Measurements from ENCODE around the gene F2RL2. TPM values are rescaled to one million over a fixed set of nuclear protein-coding genes. Genes with fewer than 3 reads are reported as not detected.

The F2RL2 gene
- total RNA-seq, 1 donor from 2014 or later = not detected

GRCh38 chr5:76664079-76664478 lies 40.9 kb upstream of the F2RL2 start:
- no peaks in the 10 kb centered on the region for H3K9me3 Mint-ChIP-seq (ENCODE audit: low read depth)
- H3K36me3 Mint-ChIP-seq (ENCODE audit: insufficient read depth) = peaks cover 1% of the 10 kb centered on the region
- no peaks in the 10 kb centered on the region for H3K27me3 Mint-ChIP-seq
- H3K4me3 Mint-ChIP-seq (ENCODE audit: low read depth) = no peak overlapping the region
- no peak for DNase-seq (ENCODE audit: low spot score, unreplicated experiment)
- H3K4me1 Mint-ChIP-seq (ENCODE audit: low read depth) = peaks cover 20% of the 10 kb centered on the region
- H3K27ac Mint-ChIP-seq = no peak overlapping the region
- no peak for TF ChIP-seq CTCF (IDR thresholded peaks at IDR 0.05; ENCODE audit: unreplicated experiment)

GRCh38 chr5:76663573-76663972 lies 40.4 kb upstream of the F2RL2 start:
- Mint-ChIP-seq H3K36me3 (ENCODE audit: insufficient read depth) (peaks cover 1% of the 10 kb centered on the region), H3K9me3 (ENCODE audit: low read depth) (no peaks in the 10 kb centered on the region), H3K4me1 (ENCODE audit: low read depth) (peaks cover 20% of the 10 kb centered on the region), H3K27me3 (no peaks in the 10 kb centered on the region), H3K4me3 (ENCODE audit: low read depth) (no peak overlapping the region), H3K27ac (no peak overlapping the region)
- no peak for TF ChIP-seq CTCF (IDR thresholded peaks at IDR 0.05; ENCODE audit: unreplicated experiment)
- no peak for DNase-seq (ENCODE audit: low spot score, unreplicated experiment)

- Mint-ChIP-seq H3K27ac (no peak overlapping the region), H3K36me3 (ENCODE audit: insufficient read depth) (peaks cover 4% of the 10 kb centered on the region), H3K9me3 (ENCODE audit: low read depth) (peaks cover 5% of the 10 kb centered on the region), H3K4me3 (ENCODE audit: low read depth) (no peak overlapping the region), H3K4me1 (ENCODE audit: low read depth) (peaks cover 28% of the 10 kb centered on the region), H3K27me3 (no peaks in the 10 kb centered on the region)
- no peak for DNase-seq (ENCODE audit: low spot score, unreplicated experiment)
- TF ChIP-seq CTCF (IDR thresholded peaks at IDR 0.05; ENCODE audit: unreplicated experiment) = no peak
These were observed 39.3 kb upstream of the F2RL2 start for GRCh38 chr5:76662521-76662920.

GRCh38 chr5:76660360-76660759 lies 37.2 kb upstream of the F2RL2 start:
- H3K9me3 Mint-ChIP-seq (ENCODE audit: low read depth) = peaks cover 5% of the 10 kb centered on the region
- no peaks in the 10 kb centered on the region for H3K27me3 Mint-ChIP-seq
- H3K27ac Mint-ChIP-seq = no peak overlapping the region
- no peak for DNase-seq (ENCODE audit: low spot score, unreplicated experiment)
- TF ChIP-seq CTCF (IDR thresholded peaks at IDR 0.05; ENCODE audit: unreplicated experiment) = no peak
- peaks cover 4% of the 10 kb centered on the region for H3K36me3 Mint-ChIP-seq (ENCODE audit: insufficient read depth)
- no peak overlapping the region for H3K4me3 Mint-ChIP-seq (ENCODE audit: low read depth)
- peaks cover 24% of the 10 kb centered on the region for H3K4me1 Mint-ChIP-seq (ENCODE audit: low read depth)

GRCh38 chr5:76657683-76658311 lies 34.6 kb upstream of the F2RL2 start:
- Mint-ChIP-seq H3K4me3 (ENCODE audit: low read depth) (no peak overlapping the region), H3K27me3 (no peaks in the 10 kb centered on the region), H3K36me3 (ENCODE audit: insufficient read depth) (peaks cover 4% of the 10 kb centered on the region), H3K9me3 (ENCODE audit: low read depth) (peaks cover 5% of the 10 kb centered on the region), H3K27ac (peak overlapping the region; percentile 89), H3K4me1 (ENCODE audit: low read depth) (peaks cover 19% of the 10 kb centered on the region)
- no peak for TF ChIP-seq CTCF (IDR thresholded peaks at IDR 0.05; ENCODE audit: unreplicated experiment)
- DNase-seq (ENCODE audit: low spot score, unreplicated experiment) = no peak

All from progenitor cell of endocrine pancreas (in vitro differentiated cells).